HG03378 (cell line): ENCODE data around the gene ATP6V0E1.
"Not testable (repeated sequence)": the region's sequence is repeated elsewhere in the genome, so short reads cannot be mapped to it uniquely, and the experiment has no call there.

ENCODE experiments used
- ATAC-seq: cut with Tn5 transposase; IDR thresholded peaks from one replicate; pipeline ENCODE4 v1.9.1; 2021; ENCODE audit warnings: mild to moderate bottlenecking, moderate library complexity; ENCODE audit not compliant: unreplicated experiment

The ATP6V0E1 gene

DNA sequence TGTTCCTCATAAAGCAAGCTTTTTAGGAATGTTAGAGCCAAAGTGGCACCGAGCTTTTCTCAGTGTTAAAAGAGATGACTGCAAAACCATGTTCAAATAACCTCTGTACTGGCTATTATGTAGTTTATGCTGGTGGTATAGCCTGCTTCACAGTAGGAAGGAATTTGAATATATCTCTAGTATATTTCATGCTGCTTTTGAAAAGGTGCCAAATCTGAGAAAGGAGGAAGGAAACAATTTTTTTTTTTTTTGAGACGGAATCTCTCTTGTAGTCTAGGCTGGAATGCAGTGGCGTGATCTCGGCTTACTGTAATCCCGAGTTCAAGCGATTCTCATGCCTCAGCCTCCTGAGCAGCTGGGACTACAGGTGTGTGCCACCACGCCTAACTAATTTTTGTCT lies 86.1 kb downstream of the ATP6V0E1 start:
- no peak for ATAC-seq

DNA sequence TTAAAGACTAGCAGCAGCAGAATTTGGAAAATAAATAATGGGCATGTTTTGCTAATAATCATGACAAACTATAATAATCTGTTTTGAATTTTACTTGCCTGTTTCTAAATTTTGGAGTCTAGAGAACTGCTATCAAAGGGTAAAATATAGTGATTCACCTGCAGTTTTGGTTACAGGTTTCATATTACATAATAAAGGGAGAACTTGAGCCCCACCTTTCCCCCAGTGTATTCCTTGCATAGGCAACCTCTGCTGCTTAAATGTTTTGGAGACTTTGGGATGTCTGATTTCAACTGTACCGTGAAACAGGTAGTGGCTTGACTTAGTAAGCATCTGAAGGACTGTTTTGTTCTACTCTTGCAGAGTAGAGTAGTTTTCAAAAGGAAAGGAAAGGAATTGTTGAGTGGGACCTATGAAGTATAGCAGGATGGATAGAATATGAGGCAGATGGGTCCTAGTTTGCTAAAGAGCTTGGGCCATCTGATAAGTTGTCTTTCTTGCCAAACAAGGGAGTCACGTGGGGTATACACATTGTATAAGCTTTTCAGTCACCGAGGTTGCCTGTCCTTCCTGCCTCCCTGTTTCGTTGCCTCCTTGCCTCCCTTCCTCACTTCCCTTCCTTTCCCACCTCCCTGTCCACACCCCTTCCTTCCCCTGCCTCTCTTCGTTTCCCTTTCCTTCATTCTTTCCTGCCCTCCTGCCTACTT lies 91.7 kb downstream of the ATP6V0E1 start:
- ATAC-seq: no peak

DNA sequence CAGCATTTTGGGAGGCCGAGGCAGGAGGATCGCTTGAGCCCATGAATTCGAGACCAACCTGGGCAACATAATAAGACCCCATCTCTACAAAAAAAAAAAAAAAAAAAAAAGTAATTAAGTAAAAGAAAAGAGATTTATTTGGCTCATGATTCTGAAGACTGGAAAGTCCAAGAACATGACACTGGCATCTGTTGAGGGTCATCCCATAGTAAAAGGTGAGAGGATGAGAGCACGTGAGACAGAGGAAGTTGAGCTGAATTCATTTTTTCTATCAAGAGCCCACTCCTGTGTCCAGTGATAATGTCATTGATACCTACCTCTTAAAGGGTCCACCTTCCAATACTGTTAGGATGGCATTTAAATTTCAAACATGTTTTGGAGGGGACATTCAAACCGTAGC lies 92.4 kb downstream of the ATP6V0E1 start:
- no peak for ATAC-seq

DNA sequence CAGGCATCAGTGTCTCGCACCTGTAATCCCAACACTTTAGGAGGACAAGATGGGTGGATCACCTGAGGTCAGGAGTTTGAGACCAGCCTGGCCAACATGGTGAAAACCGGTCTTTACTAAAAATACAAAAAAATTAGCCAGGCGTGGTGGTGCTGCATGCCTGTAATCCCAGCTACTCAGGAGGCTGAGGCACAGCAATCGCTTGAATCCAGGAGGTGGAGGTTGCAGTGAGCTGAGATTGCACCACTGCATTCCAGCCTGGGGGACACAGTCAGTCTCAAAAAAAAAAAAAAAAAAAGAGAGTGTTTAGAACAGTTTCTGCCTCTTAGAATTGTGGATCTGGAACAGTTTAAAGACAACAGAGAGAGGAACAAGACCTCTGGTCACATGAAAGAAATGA lies 92.9 kb downstream of the ATP6V0E1 start:
- ATAC-seq: not testable (repeated sequence)

DNA sequence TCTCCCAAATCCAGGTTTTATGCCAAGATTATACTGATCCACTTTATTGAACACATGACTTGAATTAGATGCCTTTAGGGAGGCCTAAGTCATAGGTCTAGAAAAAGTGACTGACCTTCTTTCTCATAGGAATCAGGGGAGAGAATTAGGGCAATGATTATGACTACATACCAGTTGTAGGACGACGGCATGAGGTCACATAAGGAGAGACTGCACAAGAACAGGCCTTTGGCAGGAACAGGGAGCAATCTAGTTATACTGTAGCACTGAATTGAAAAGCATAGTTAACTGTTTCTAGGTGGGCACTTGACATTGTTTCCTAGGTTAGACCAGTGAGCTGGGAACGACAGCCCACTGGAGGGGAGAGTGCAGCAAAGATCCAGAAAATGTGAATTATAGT lies 95.3 kb downstream of the ATP6V0E1 start:
- no peak for ATAC-seq
